ENCODE results near the gene KCNN4.

GRCh38 chr19:43786665-43787064 lies 5.9 kb upstream of the KCNN4 start:
- TF ChIP-seq GATA3 (IDR thresholded peaks at IDR 0.05; ENCODE audit: low read depth, low read length) (no peak), GATA2 (IDR thresholded peaks at IDR 0.05; ENCODE audit: low read depth, low read length) (no peak)
